A549 (cell line): ENCODE measurements around the gene CRTC2. TPM values are rescaled to one million over a fixed set of nuclear protein-coding genes. Genes with fewer than 3 reads are reported as not detected.

ENCODE experiments used
- ATAC-seq, 2 experiments: fragments of 200-7000 bp in 1 of 2; fragments of >200 bp in 1 of 2; cut with Nextera tagmentation in 1 of 2; cut with Tn5 transposase in 1 of 2; 3 replicates each; pipeline versions ENCODE4 v1.8.0 to v1.9.1; 2018 to 2020; ENCODE audit warnings: mild to moderate bottlenecking in 1 of 2, moderate library complexity in 1 of 2
- CTCF ChIA-PET: fragments of 300-600 bp; sonication (Branson Sonifier 250); formaldehyde crosslinking; extraction: SDS; loops from one replicate; lab custom pipeline; 2021; ENCODE audit warnings: antibody characterized with exemption, inconsistent platforms; lab: Yijun Ruan, JAX
- POLR2A ChIA-PET: fragments of 350-600 bp; formaldehyde crosslinking; extraction: SDS; loops from one replicate; lab custom pipeline; 2021; ENCODE audit warnings: antibody characterized with exemption, inconsistent platforms; lab: Yijun Ruan, JAX
- DNase-seq, 2 experiments: peaks; one replicate each; pipeline versions ENCODE4 v3.0.0 to v3.0.0-alpha.2; 2011 to 2016; ENCODE audit warnings: low read depth in 1 of 2, low spot score in 1 of 2
- FAIRE-seq: peaks from 2 replicates; lab custom pipeline; 2011; peaks lifted over from hg19 to GRCh38; lab: Jason Lieb, UNC
- H3K27ac ChIP-seq, 2 experiments: fragments of >200 bp; sonication (Bioruptor Twin); formaldehyde crosslinking; 3 replicates each; pipeline ENCODE4 v1.5.1; 2016 to 2017
- H3K4me1 ChIP-seq: fragments of >200 bp; sonication (Bioruptor Twin); formaldehyde crosslinking; 3 replicates; pipeline ENCODE4 v1.6.1; 2016
- H3K4me2 ChIP-seq: fragments of >200 bp; sonication (Bioruptor Twin); formaldehyde crosslinking; 3 replicates; pipeline ENCODE4 v1.6.1; 2016
- H3K4me3 ChIP-seq: fragments of >200 bp; sonication (Bioruptor Twin); formaldehyde crosslinking; 3 replicates; pipeline ENCODE4 v1.5.1; 2016
- H3K9me3 ChIP-seq: fragments of >200 bp; sonication (Bioruptor Twin); formaldehyde crosslinking; 3 replicates; pipeline ENCODE4 v1.6.1; 2016
- ATOH8 ChIP-seq: fragments of 250-450 bp; sonication (Bioruptor Pico); IDR thresholded peaks from 2 replicates; pipeline ENCODE4 v1.5.0; 2020; ENCODE audit warnings: low read depth, mild to moderate bottlenecking, moderate library complexity
- CEBPB ChIP-seq, 2 experiments: fragments of >200 bp in 1 of 2; sonication (Bioruptor Twin) in 1 of 2; formaldehyde crosslinking in 1 of 2; IDR thresholded peaks; 2 replicates each; pipeline ENCODE4 v1.6.1; 2012 to 2016
- FOSB ChIP-seq: fragments of 250-450 bp; sonication (Bioruptor Pico); IDR thresholded peaks from 2 replicates; pipeline ENCODE4 v1.5.0; 2020; ENCODE audit warnings: mild to moderate bottlenecking, moderate library complexity
- FOXS1 ChIP-seq: fragments of 250-450 bp; sonication (Bioruptor Pico); IDR thresholded peaks from 2 replicates; pipeline ENCODE4 v1.5.0; 2020; ENCODE audit warnings: mild to moderate bottlenecking, moderate library complexity
- HEYL ChIP-seq: fragments of 250-450 bp; sonication (Bioruptor Pico); IDR thresholded peaks from 2 replicates; pipeline ENCODE4 v1.8.0; 2021; ENCODE audit warnings: mild to moderate bottlenecking, moderate library complexity
- HMGXB4 ChIP-seq: fragments of 250-450 bp; sonication (Bioruptor Pico); IDR thresholded peaks from 2 replicates; pipeline ENCODE4 v1.5.0; 2021; ENCODE audit warnings: mild to moderate bottlenecking, moderate library complexity, borderline replicate concordance
- HOXA7 ChIP-seq: fragments of 250-450 bp; sonication (Bioruptor Pico); IDR thresholded peaks from 2 replicates; pipeline ENCODE4 v1.5.0; 2020; ENCODE audit warnings: mild to moderate bottlenecking, moderate library complexity
- HOXB5 ChIP-seq: fragments of 250-450 bp; sonication (Bioruptor Pico); IDR thresholded peaks from 2 replicates; pipeline ENCODE4 v1.5.0; 2020; ENCODE audit warnings: mild to moderate bottlenecking, moderate library complexity
- JUN ChIP-seq, 2 experiments: fragments of >200 bp; sonication (Bioruptor Twin); formaldehyde crosslinking; IDR thresholded peaks; 2 replicates in 1 of 2; 3 replicates in 1 of 2; pipeline ENCODE4 v1.6.1; 2016 to 2017
- JUNB ChIP-seq: fragments of >200 bp; sonication (Bioruptor Twin); formaldehyde crosslinking; IDR thresholded peaks from 2 replicates; pipeline ENCODE4 v1.6.1; 2016
- KDM5A ChIP-seq: fragments of 200-600 bp; sonication (generic); IDR thresholded peaks from 2 replicates; pipeline ENCODE4 v1.6.1; 2016; ENCODE audit warnings: antibody characterized with exemption, mild to moderate bottlenecking
- MAFK ChIP-seq: fragments of 450-650 bp; IDR thresholded peaks from 2 replicates; pipeline ENCODE4 v1.6.1; 2014; ENCODE audit not compliant: partially characterized antibody
- MYC ChIP-seq: IDR thresholded peaks from 2 replicates; pipeline ENCODE4 v1.6.1; 2012; ENCODE audit warnings: mild to moderate bottlenecking, inconsistent platforms, low read length, improper control_type of control experiment, borderline replicate concordance
- NPAS2 ChIP-seq: fragments of 250-450 bp; sonication (Bioruptor Pico); IDR thresholded peaks from 2 replicates; pipeline ENCODE4 v1.8.0; 2022; ENCODE audit warnings: mild to moderate bottlenecking, moderate library complexity, borderline replicate concordance
- PHF8 ChIP-seq: fragments of 200-600 bp; sonication (generic); IDR thresholded peaks from 2 replicates; pipeline ENCODE4 v1.6.1; 2016; ENCODE audit warnings: low read depth, mild to moderate bottlenecking, antibody characterized with exemption, moderate library complexity, borderline replicate concordance
- POLR2A ChIP-seq: IDR thresholded peaks from 2 replicates; pipeline ENCODE4 v1.6.1; 2012; ENCODE audit warnings: mild to moderate bottlenecking, low read length
- RARB ChIP-seq: fragments of 250-450 bp; sonication (Bioruptor Pico); IDR thresholded peaks from 2 replicates; pipeline ENCODE4 v1.8.0; 2021; ENCODE audit warnings: mild to moderate bottlenecking, moderate library complexity
- REST ChIP-seq: fragments of 200-600 bp; sonication (generic); IDR thresholded peaks from 2 replicates; pipeline ENCODE4 v1.6.1; 2016; ENCODE audit warnings: antibody characterized with exemption, mild to moderate bottlenecking, moderate library complexity
- SMC3 ChIP-seq: fragments of >200 bp; sonication (Bioruptor Twin); formaldehyde crosslinking; IDR thresholded peaks from 3 replicates; pipeline ENCODE4 v1.6.1; 2018; ENCODE audit warnings: inconsistent platforms
- TFCP2L1 ChIP-seq: fragments of 250-450 bp; sonication (Bioruptor Pico); IDR thresholded peaks from 2 replicates; pipeline ENCODE4 v1.5.0; 2021; ENCODE audit warnings: mild to moderate bottlenecking
- TP53 ChIP-seq: fragments of 250-450 bp; sonication (Bioruptor Pico); IDR thresholded peaks from 2 replicates; pipeline ENCODE4 v1.5.0; 2021; ENCODE audit warnings: mild to moderate bottlenecking, moderate library complexity
- ZC3H11A ChIP-seq: fragments of 450-650 bp; IDR thresholded peaks from 2 replicates; pipeline ENCODE4 v1.6.1; 2014; ENCODE audit warnings: antibody characterized with exemption, mild to moderate bottlenecking
- ZFP36 ChIP-seq: fragments of 450-650 bp; IDR thresholded peaks from 2 replicates; pipeline ENCODE4 v1.6.1; 2014; ENCODE audit warnings: borderline replicate concordance; ENCODE audit not compliant: partially characterized antibody
- WGBS: methylation state at CpG from one replicate; pipeline ENCODE4 v1.1.6; 2017; ENCODE audit errors: missing lambda C conversion rate; 5-methylcytosine and 5-hydroxymethylcytosine counted together
- polyA plus RNA-seq, 4 experiments: library from polyadenylated mRNA; depleted of rRNA in 3 of 4; stranded (reverse); fragments of >200 nt; fragmentation: RNase III in 1 of 4; extraction: RNeasy Plus Mini Kit Qiagen cat#74134 plus additional on column Dnase treatment in 1 of 4; gene quantifications; 2 replicates in 3 of 4; 3 replicates in 1 of 4; pipeline ENCODE4 v1.2.3, GENCODE V29; 2011 to 2017
- TF ChIP-seq, protein P1 (sequence below): IDR thresholded peaks from 2 replicates; pipeline ENCODE4 v1.6.1; 2012
- TF ChIP-seq, protein P2 (sequence below): IDR thresholded peaks from 2 replicates; pipeline ENCODE4 v1.6.1; 2012; ENCODE audit warnings: low read depth, borderline replicate concordance
- TF ChIP-seq, protein P3 (sequence below): fragments of >200 bp; sonication (Bioruptor Twin); formaldehyde crosslinking; IDR thresholded peaks from 3 replicates; pipeline ENCODE4 v1.6.1; 2016

CRTC2 gene
- polyA plus RNA-seq, 2 of the 4 experiments (the other 2 are of a cell fraction) = 19.7 to 22.3 TPM

DNA sequence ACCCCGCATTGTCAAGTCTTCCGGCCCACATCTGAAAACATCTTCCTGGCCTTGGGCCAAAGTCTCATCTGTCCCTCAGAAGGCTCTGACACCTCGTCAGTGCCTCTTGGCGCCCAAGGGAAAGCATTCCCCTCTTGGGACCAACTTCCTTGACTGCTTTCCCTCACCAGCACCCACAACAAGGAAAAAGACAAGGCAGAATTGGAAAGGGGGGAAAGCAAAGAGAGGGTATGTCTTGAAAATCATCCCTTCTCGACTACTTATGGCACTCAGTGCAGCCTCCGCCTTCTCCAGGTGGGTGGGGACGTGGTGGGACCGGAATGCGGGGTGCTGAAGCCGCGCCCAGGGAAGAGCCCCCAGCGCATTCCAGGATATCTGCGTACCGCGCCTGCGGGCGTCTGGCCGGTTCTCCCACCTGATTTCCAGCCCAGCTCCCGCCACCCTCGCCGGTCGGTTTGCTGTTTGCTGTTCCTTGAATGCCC lies 5.5 kb upstream of the CRTC2 start:
- WGBS = 1% methylated on average over 22 of the region's 22 CpGs
- H3K27ac ChIP-seq = peak overlapping the region; percentile 89 to 95
- ChIA-PET POLR2A (interaction anchor here (0.9 to 4.0 kb wide), 9 partner anchors 9 to 337 kb away, joined by 3 to 30 read pairs (median 7); partner anchors contain the start of genes DENND4B, GATAD2B, JTB and RPS27), CTCF (interaction anchor here (1.0 to 3.6 kb wide), 4 partner anchors 18 to 143 kb away, joined by 3 to 26 read pairs (median 12); partner anchors contain the start of genes DENND4B and RAB13)
- DNase-seq (peak; percentile 59 to 78), FAIRE-seq (no peak), ATAC-seq (peak; percentile 27 to 55)
- H3K9me3 ChIP-seq = no peaks in the 10 kb centered on the region
- H3K4me3 ChIP-seq = peak overlapping the region; percentile 73
- H3K4me1 ChIP-seq = peaks cover 34% of the 10 kb centered on the region
- peak overlapping the region; percentile 84 for H3K4me2 ChIP-seq
- TF ChIP-seq FOXS1 (CRISPR knock-in tag) (no peak), ZC3H11A (no peak), NPAS2 (CRISPR knock-in tag) (no peak), FOSB (CRISPR knock-in tag) (no peak), JUN (IDR thresholded peaks at IDR 0.05) (peak in 1 of 2 experiments; percentile 47; a peak in 2 of 5 replicates), JUNB (no peak), HEYL (CRISPR knock-in tag) (no peak), HMGXB4 (CRISPR knock-in tag) (no peak), MAFK (no peak), TFCP2L1 (0 out of 2 replicates have a peak, but pooled peaks have one; percentile 43), RARB (CRISPR knock-in tag) (no peak), HOXA7 (no peak), SMC3 (no peak), ATOH8 (0 out of 2 replicates have a peak, but pooled peaks have one; percentile 23), HOXB5 (no peak)
- TF ChIP-seq, protein P1, sequence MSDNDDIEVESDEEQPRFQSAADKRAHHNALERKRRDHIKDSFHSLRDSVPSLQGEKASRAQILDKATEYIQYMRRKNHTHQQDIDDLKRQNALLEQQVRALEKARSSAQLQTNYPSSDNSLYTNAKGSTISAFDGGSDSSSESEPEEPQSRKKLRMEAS = peak; percentile 49
- TF ChIP-seq, protein P2, sequence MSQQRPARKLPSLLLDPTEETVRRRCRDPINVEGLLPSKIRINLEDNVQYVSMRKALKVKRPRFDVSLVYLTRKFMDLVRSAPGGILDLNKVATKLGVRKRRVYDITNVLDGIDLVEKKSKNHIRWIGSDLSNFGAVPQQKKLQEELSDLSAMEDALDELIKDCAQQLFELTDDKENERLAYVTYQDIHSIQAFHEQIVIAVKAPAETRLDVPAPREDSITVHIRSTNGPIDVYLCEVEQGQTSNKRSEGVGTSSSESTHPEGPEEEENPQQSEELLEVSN = peak; percentile 19; the same call in 1 of the 2 replicates

- FAIRE-seq (no peak), ATAC-seq (peak; percentile 69 to 77), DNase-seq (peak; percentile 95 to 97)
- ChIA-PET CTCF (interaction anchor here (0.8 to 3.6 kb wide), 9 partner anchors 10 to 142 kb away, joined by 3 to 26 read pairs (median 3); partner anchors contain the start of genes DENND4B, GATAD2B, JTB and RAB13), POLR2A (interaction anchor here (0.7 to 4.0 kb wide), 10 partner anchors 10 to 336 kb away, joined by 3 to 30 read pairs (median 6); partner anchors contain the start of genes DENND4B, GATAD2B, JTB and RAB13)
- Histone ChIP-seq H3K4me1 (peaks cover 33% of the 10 kb centered on the region), H3K27ac (peak within 1 kb of the TSS; percentile 89 to 95), H3K4me2 (peak within 1 kb of the TSS; percentile 84), H3K4me3 (peak within 1 kb of the TSS; percentile 73), H3K9me3 (no peaks in the 10 kb centered on the region)
- under 1% methylated on average over 28 of the region's 54 CpGs for WGBS
- TF ChIP-seq POLR2A = peak; percentile 56
- TF ChIP-seq RARB (CRISPR knock-in tag) = no peak
- TF ChIP-seq KDM5A = no peak
- TF ChIP-seq CEBPB (IDR thresholded peaks at IDR 0.05) = no peak
- TF ChIP-seq MYC = 0 out of 2 replicates have a peak, but pooled peaks have one; percentile 26
- TF ChIP-seq FOXS1 (CRISPR knock-in tag) = no peak
- no peak for TF ChIP-seq TP53 (CRISPR knock-in tag)
- TF ChIP-seq, protein P1 = no peak; the same call in 1 of the 2 replicates
- peak; percentile 27; the same call in 1 of the 2 replicates for TF ChIP-seq PHF8
- TF ChIP-seq JUN (IDR thresholded peaks at IDR 0.05) = peak in 1 of 2 experiments; percentile 78; a peak in 3 of 5 replicates
- TF ChIP-seq ZFP36 = no peak
- TF ChIP-seq, protein P3, sequence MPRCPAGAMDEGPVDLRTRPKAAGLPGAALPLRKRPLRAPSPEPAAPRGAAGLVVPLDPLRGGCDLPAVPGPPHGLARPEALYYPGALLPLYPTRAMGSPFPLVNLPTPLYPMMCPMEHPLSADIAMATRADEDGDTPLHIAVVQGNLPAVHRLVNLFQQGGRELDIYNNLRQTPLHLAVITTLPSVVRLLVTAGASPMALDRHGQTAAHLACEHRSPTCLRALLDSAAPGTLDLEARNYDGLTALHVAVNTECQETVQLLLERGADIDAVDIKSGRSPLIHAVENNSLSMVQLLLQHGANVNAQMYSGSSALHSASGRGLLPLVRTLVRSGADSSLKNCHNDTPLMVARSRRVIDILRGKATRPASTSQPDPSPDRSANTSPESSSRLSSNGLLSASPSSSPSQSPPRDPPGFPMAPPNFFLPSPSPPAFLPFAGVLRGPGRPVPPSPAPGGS = peak; percentile 63; the same call in 1 of the 3 replicates
- TF ChIP-seq ZC3H11A = no peak
- TF ChIP-seq REST = peak; percentile 68
These were observed 4.8 kb upstream of the CRTC2 start, which contains the start of gene SLC39A1 for GRCh38 chr1:153963030-153963849. TSS of gene SLC39A1 (minus strand) at chr1:153963537. CDS start at chr1:153962715, 822 bp downstream.
